Stimulated activated CD4-positive, alpha-beta T cell treated with anti-CD3 and anti-CD28 coated beads, Interleukin-1b, Interleukin-23, amount 100 ng/mL, for 48 hours (primary cell): Measurements from ENCODE around the gene FMN1.

ENCODE experiments used
- DNase-seq: peaks from one replicate; pipeline ENCODE4 v3.0.0-alpha.2; 2020

The FMN1 gene

GRCh38 chr15:33044598-33044997, 149.9 kb downstream of the FMN1 start:
- DNase-seq, result no peak

GRCh38 chr15:33043636-33044035, 150.9 kb downstream of the FMN1 start:
- no peak for DNase-seq

- DNase-seq, result no peak
Observed at GRCh38 chr15:33040496-33040895, 154.0 kb downstream of the FMN1 start.

GRCh38 chr15:33034588-33034987, 159.9 kb downstream of the FMN1 start:
- no peak for DNase-seq

- no peak for DNase-seq
Observed at GRCh38 chr15:33032053-33032452, 162.5 kb downstream of the FMN1 start.

GRCh38 chr15:33031324-33031821, 163.1 kb downstream of the FMN1 start:
- no peak for DNase-seq

- no peak for DNase-seq
Observed at GRCh38 chr15:33030315-33030714, 164.2 kb downstream of the FMN1 start.

- DNase-seq, result no peak
Observed at GRCh38 chr15:33029109-33029652, 165.3 kb downstream of the FMN1 start.

- no peak for DNase-seq
Observed at GRCh38 chr15:33028495-33028894, 166.0 kb downstream of the FMN1 start.

- DNase-seq, result no peak
Observed at GRCh38 chr15:33027306-33028035, 167.0 kb downstream of the FMN1 start.

GRCh38 chr15:33026614-33027013, 167.9 kb downstream of the FMN1 start:
- no peak for DNase-seq

GRCh38 chr15:33022629-33023028, 171.9 kb downstream of the FMN1 start:
- DNase-seq, result no peak

- no peak for DNase-seq
Observed at GRCh38 chr15:33021806-33022389, 172.6 kb downstream of the FMN1 start.

GRCh38 chr15:33019354-33019981, 175.0 kb downstream of the FMN1 start:
- DNase-seq, result no peak

GRCh38 chr15:33016405-33017024, 178.0 kb downstream of the FMN1 start:
- no peak for DNase-seq

- no peak for DNase-seq
Observed at GRCh38 chr15:33014586-33014985, 179.9 kb downstream of the FMN1 start.

GRCh38 chr15:33013827-33014445, 180.6 kb downstream of the FMN1 start:
- no peak for DNase-seq

GRCh38 chr15:33011976-33012375, 182.5 kb downstream of the FMN1 start:
- DNase-seq, result no peak

- no peak for DNase-seq
Observed at GRCh38 chr15:33009603-33010002, 184.9 kb downstream of the FMN1 start.

- no peak for DNase-seq
Observed at GRCh38 chr15:33009026-33009425, 185.5 kb downstream of the FMN1 start.

- no peak for DNase-seq
Observed at GRCh38 chr15:33008284-33008995, 186.1 kb downstream of the FMN1 start.

GRCh38 chr15:33007303-33007855, 187.1 kb downstream of the FMN1 start:
- no peak for DNase-seq
